Fibroblast of villous mesenchyme (primary cell): ENCODE measurements around the gene ADRA2B. TPM values are rescaled to one million over a fixed set of nuclear protein-coding genes. Genes with fewer than 3 reads are reported as not detected.
"Not testable (repeated sequence)": the region's sequence is repeated elsewhere in the genome, so short reads cannot be mapped to it uniquely, and the experiment has no call there.

Experiments used
- DNase-seq: peaks from one replicate; pipeline ENCODE4 v3.0.0-alpha.2; 2010; ENCODE audit warnings: low read depth
- H3K4me3 ChIP-seq: 2 replicates; pipeline ENCODE4 v1.5.1; 2011; ENCODE audit warnings: low read depth, mild to moderate bottlenecking, low read length
- total RNA-seq: library from RNA; depleted of rRNA; stranded (reverse); fragments of >200 nt; gene quantifications from 2 replicates; pipeline ENCODE4 v1.2.3, GENCODE V29; 2012
- TF ChIP-seq, protein P1 (sequence below): IDR thresholded peaks from 2 replicates; pipeline ENCODE4 v1.5.1; 2012; ENCODE audit warnings: low read depth, mild to moderate bottlenecking, low read length; ENCODE audit not compliant: insufficient read depth

The ADRA2B gene
- total RNA-seq: not detected in 2 replicates

DNA sequence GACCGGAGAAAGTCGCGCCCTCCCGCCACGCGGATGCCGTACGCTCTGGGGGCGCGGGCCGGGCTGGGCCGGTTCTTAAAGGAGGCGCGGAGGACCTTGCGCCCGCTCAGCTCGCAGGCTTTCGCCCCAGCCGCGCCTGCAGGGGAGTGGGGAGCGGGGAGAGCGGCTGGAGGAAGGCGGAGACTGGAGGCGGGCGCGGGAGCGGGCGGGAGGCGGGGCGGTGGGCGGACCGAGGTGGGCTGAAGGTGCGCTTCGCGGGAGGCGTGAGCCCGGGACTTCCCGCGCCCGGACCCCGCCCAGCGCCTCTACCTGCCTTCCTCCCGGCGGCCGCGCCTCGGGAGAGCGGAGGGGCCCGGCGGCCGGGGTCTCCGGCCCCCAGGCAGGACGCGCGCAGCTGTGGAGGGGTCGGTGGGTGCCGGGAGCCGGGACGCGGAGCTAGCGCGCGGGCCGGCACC lies at the start of gene ADRA2B:
ADRA2B (minus strand) TSS at position 148 of the 455 bp plus-strand sequence. CDS start 422 bp downstream, outside the sequence.
- peak within 1 kb of the TSS; percentile 38 for H3K4me3 ChIP-seq
- DNase-seq: peak; percentile 9
- TF ChIP-seq, protein P1, sequence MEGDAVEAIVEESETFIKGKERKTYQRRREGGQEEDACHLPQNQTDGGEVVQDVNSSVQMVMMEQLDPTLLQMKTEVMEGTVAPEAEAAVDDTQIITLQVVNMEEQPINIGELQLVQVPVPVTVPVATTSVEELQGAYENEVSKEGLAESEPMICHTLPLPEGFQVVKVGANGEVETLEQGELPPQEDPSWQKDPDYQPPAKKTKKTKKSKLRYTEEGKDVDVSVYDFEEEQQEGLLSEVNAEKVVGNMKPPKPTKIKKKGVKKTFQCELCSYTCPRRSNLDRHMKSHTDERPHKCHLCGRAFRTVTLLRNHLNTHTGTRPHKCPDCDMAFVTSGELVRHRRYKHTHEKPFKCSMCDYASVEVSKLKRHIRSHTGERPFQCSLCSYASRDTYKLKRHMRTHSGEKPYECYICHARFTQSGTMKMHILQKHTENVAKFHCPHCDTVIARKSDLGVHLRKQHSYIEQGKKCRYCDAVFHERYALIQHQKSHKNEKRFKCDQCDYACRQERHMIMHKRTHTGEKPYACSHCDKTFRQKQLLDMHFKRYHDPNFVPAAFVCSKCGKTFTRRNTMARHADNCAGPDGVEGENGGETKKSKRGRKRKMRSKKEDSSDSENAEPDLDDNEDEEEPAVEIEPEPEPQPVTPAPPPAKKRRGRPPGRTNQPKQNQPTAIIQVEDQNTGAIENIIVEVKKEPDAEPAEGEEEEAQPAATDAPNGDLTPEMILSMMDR: no peak

DNA sequence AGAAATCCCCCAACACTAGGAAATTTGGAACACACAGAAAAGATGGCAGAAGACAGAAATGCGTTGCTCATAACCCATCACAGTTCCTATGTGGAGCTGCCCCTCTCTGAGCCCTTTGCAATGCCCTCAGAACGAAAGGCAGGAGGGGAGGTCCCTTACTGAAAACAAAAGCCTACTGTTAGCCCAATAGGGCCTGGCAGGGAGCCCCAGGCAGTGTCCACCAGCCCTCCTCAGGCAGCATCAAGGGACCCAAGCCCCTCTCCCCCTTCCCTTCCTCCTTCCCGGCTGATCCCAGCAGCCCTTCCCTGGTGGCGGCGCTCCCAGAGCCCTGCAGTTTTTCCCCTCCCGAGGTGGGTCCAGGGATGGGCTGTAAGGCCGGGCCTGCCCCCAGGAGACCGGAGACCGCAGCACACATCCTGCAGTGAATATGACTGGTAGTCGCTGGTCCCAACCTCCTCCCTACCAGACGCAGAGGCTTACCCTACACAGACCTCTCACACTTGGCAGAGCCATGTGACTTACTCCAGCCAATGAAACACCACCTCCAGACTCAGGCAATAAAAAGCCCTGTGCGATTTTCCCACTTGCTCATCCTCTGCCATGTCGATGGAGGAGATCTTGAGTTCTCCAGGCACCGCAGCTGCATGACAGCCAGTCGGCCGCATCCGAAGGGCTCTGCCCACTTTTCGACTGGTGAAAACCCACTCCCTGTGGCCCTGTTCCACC lies 48.3 kb upstream of the ADRA2B start:
- no peak overlapping the region for H3K4me3 ChIP-seq
- DNase-seq: no peak
- TF ChIP-seq, protein P1: no peak

DNA sequence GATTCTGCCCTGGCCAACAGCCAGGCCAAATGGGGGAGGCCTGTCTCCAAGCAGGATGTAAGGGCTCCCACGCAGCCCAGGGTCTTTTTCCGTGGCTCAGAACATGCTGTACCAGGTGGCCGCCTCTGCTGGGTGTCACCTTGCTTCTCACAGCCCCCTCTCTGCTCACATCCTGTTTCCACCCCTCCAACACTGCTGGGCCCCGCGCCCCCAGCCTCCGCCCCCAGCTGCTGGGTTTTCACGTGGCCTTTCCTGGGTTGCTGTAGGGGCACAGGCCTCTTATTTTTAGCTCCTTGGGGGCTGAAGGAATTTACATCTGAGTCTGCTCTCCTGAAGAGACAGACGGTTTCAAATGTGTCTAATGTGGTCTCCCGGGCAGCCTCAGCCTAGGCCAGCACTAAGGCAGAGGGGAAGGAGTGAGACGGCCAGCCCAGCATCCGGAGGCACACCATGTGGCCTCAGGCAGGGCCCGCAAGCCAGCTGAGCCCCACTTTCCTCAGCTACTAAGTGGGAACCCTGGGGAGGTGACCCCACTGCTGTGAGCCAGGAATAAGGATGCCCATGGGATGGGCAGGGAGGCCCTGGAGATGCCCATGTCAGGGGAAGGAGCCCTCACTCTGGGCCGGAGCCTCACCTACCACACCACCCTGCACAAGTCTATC lies 47.5 kb upstream of the ADRA2B start:
- no peak for DNase-seq
- TF ChIP-seq, protein P1: no peak
- H3K4me3 ChIP-seq: no peak overlapping the region

DNA sequence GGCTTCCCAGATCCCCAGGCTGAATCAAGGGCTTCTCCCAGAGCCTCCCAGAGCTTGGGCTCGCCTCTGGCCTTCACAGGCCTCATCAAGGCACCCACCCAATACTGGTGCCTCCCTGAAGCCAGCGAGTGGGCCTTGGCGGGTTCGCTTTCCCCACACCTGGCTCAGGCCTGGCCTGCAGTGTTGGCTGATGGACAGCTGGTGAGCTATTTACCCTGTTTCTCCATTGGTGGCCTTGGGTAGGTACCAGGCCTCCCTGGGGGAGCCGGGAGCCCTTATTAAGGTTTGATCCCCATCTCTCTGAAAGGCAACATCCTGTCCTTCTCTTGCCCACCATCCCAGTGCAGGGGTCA lies 47.0 kb upstream of the ADRA2B start:
- H3K4me3 ChIP-seq: no peak overlapping the region
- no peak for DNase-seq
- TF ChIP-seq, protein P1: no peak

DNA sequence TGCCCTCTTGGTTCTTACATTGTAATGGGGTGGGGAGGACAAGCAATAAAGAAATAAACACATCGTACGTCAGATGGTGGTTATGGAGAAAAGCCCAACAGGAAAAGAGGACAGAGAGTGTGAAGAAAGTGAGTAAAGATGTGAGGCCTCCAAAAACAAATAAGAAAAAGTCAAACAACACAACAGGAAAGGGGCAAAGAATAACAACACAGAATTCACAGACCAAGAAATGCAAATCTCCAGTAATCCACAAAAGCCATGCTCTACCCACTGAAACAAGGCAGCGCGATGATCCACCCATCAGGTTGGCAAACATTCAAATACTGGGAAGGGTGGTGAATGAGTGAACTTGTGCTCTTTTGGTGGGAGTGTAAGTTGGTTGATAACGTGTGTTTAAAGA lies 45.5 kb upstream of the ADRA2B start:
- DNase-seq: no peak
- TF ChIP-seq, protein P1: no peak
- H3K4me3 ChIP-seq: no peak overlapping the region

DNA sequence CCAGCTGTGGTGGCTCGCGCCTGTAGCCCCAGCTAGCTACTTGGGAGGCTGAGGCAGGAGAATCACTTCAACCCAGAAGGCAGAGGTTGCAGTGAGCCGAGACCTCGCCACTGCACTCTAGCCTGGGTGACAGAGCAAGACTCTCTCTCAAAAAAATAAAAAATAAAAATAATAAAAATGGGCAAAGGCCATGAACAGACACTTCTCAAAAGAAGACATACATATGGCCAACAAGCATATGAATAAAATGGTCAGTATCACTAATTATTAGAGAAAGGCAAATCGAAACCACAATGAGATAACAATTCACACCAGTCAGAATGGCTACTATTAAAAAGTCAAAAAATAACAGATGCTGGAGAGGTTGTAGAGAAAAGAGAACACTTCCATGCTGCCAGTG lies 44.0 kb upstream of the ADRA2B start:
- DNase-seq, H3K4me3 ChIP-seq: not testable (repeated sequence)

DNA sequence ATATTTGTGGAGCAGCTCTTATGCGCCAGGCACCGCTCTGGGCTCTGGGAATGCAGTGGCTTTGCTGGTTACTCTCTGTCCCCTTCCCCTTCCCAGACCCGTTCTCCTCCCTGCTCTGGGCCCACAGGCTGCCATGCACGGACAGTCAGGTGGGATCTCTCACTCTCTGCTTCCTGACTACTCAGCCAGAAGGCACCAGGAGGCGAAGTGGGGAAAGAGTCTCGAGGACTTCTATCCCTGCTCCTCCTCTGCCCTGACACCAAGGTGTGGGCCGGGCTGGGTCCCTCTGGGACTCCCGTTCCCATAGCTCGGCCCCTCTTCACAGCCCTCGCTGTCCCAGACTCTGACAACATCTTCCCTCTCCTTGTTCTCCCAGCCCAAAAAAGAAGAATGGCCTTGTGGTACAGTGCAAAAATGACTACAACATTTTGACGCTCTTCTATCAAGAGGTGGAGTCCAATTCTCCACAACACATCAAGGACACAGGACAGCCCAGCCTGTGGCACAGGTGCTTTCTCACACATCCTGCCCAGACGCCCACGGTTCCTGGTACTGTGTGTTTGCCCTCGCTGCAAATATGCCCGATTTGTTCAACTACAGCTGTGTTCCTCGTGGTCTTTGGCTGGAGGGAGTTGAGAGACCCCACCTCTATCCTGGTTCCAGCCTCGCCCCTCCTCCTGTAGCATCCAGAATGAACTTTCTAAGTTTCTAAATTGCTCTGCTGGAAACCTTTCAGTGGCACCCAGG lies 42.9 kb upstream of the ADRA2B start:
- TF ChIP-seq, protein P1: no peak
- DNase-seq: no peak
- H3K4me3 ChIP-seq: no peak overlapping the region
